Mammary epithelial cell (primary cell): ENCODE results near the gene NTSR2.

Source experiments
- EZH2 ChIP-seq: IDR thresholded peaks from 2 replicates; pipeline ENCODE4 v1.6.1; 2012; ENCODE audit warnings: low read length, inconsistent platforms, borderline replicate concordance
- TF ChIP-seq, protein P1 (sequence below), 2 donors: IDR thresholded peaks in 1 of 2; conservative IDR thresholded peaks in 1 of 2; 2 replicates each; pipeline ENCODE4 v1.5.1; 2011 to 2012; ENCODE audit warnings: inconsistent platforms in 2 of 2, low read length in 2 of 2, mild to moderate bottlenecking in 2 of 2, control low read depth in 1 of 2, low read depth in 1 of 2; ENCODE audit not compliant: insufficient read depth in 1 of 2; ENCODE audit errors: extremely low read depth in 1 of 2

DNA sequence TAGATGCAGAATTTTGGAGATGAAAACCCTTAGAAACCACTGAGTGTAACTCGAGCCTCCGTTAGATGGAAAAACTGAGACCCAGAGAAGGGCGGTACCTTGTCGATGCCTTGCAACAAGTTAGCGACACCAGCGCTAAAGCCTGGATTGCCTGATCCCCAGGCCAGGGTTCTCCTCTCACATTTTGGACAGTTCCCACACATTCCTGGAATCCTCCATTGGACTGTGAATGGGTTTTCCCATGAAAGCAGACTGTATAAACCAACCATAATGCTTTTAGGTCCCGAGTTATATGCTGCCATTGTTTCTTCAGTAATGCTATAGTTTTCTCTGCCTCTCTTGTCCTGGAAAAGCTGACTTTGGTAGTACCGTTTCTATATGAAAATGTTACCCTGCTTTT is 39.3 kb upstream of the NTSR2 start:
- TF ChIP-seq, protein P1, sequence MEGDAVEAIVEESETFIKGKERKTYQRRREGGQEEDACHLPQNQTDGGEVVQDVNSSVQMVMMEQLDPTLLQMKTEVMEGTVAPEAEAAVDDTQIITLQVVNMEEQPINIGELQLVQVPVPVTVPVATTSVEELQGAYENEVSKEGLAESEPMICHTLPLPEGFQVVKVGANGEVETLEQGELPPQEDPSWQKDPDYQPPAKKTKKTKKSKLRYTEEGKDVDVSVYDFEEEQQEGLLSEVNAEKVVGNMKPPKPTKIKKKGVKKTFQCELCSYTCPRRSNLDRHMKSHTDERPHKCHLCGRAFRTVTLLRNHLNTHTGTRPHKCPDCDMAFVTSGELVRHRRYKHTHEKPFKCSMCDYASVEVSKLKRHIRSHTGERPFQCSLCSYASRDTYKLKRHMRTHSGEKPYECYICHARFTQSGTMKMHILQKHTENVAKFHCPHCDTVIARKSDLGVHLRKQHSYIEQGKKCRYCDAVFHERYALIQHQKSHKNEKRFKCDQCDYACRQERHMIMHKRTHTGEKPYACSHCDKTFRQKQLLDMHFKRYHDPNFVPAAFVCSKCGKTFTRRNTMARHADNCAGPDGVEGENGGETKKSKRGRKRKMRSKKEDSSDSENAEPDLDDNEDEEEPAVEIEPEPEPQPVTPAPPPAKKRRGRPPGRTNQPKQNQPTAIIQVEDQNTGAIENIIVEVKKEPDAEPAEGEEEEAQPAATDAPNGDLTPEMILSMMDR (conservative IDR thresholded peaks at IDR 0.05 in 1 of 2, IDR thresholded peaks at IDR 0.05 in 1 of 2; ENCODE audit: extremely low read depth in 1 of 2, insufficient read depth in 1 of 2, low read depth in 1 of 2, low read length in 2 of 2) = no peak
- no peak for TF ChIP-seq EZH2
